NCI-H1105 (cell line): ENCODE measurements around the gene MT2A.

ENCODE experiments used
- DNase-seq: peaks from one replicate; lab custom pipeline; 2025; lab: John Stamatoyannopoulos, UW

The MT2A gene

GRCh38 chr16:56600398-56600999, 7.9 kb upstream of the MT2A start:
- peak; percentile 25 for DNase-seq

DNA sequence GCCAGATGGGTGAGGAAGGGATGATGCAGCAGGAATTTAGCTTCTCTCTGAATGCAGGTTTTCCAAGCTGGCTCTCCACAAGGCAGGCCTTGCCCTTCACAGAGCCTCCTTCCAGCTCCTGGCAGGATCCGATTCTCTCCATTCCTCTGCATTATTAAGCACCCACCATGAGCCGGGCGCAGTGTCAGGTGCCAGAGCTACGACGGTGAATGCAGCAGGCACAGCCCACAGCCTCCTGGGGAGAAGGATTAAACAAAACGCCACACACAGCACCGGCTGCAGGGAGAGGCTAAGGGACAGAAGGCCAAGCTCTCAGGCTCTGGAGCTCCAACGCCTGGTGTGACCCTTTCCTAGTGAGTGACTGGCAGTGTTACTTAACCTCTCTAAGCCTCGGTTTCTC, 7.1 kb upstream of the MT2A start:
- no peak for DNase-seq

DNA sequence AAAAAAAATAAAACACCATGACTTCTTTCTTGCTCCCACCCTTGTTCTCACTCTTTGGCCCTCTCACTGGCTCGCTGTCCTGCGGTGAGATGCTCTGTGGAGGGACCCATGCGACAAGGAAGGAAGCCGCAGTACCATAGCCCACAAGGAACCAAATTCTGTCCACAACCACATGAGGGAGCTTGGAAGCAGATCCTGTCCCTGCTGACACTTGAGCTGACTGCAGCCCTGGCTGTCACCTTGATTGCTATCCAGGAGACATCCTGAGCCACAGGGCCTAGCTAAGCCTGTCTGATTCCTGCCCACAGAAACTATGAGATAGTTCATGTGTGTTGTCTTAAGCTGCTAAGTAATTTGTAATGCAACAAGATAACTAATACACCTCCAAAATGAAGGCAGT, 4.8 kb upstream of the MT2A start:
- DNase-seq = no peak

GRCh38 chr16:56604966-56605365, 3.4 kb upstream of the MT2A start:
- DNase-seq = no peak

GRCh38 chr16:56605475-56605874, 2.9 kb upstream of the MT2A start:
- no peak for DNase-seq

- DNase-seq = no peak
Measured at GRCh38 chr16:56606071-56606475, 2.3 kb upstream of the MT2A start.

DNA sequence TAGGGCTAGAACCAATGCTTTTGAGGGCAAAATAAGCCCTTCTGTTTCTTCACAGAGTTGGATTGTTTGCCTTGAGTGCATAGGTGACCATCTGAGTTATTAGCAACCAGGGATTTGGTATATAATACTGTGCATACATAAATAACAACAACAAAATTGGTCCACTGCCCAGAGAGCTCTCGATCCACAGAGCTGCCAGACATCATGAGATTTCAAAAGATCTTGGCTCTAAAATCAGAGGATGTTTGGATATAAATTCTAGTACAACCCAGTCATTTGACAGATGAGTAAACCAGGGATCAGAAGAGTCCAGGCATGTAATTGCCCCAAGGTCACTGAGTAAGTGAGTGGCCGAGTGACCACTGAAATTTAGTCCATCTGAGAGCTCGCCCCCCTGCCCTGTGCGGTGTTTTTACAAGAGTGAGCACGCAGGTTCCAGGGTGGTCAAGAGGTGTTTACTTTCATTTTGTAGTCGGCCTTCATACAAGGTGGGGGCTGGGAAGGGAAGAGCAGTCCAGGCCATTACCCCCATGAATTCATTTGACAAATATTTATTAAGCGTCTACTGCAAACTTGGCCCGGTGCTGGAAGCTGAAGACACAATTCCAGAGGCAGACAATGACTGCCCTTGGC, 1.8 kb upstream of the MT2A start:
- no peak for DNase-seq

GRCh38 chr16:56607109-56607618, 1.2 kb upstream of the MT2A start:
- no peak for DNase-seq

DNA sequence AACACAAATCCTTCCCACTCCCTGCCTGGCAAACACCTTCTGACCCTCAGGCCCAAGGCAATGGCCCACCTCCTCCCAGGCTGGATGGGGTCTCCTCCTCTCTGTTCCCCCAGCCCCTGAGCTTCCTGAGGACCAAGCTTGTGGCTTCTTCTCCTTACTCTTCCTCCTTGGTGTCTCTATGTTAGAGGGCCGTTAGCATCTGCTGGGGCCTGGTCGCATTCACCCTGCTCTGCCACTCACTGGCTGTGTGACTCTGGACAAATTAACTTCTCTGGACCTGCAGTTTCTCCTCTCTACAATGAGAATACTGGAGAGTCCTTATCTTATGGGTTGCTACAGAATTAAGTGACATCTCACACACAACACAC, 725 bp upstream of the MT2A start:
- no peak for DNase-seq

DNA sequence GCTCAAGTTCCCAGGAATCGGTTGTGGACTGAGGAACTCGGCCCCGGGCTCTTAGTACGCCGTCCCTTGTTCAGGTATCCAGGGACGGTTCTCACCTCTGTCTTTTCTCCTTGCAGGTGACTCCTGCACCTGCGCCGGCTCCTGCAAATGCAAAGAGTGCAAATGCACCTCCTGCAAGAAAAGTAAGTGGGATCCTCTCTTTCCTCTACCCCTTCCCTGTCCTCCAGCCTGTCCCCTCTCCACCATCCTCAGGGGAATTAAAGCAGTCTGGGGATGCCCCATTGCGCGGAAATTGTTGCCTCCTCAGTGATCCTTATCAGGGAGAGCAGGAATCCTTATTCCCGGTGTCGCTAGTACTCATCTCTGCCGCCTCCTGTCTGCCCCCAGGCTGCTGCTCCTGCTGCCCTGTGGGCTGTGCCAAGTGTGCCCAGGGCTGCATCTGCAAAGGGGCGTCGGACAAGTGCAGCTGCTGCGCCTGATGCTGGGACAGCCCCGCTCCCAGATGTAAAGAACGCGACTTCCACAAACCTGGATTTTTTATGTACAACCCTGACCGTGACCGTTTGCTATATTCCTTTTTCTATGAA, 585 bp downstream of the MT2A start:
- DNase-seq = no peak

GRCh38 chr16:56609463-56609921, 1.1 kb downstream of the MT2A start:
- peak; percentile 69 for DNase-seq

- no peak for DNase-seq
Measured at GRCh38 chr16:56610017-56610608, 1.7 kb downstream of the MT2A start.

GRCh38 chr16:56610609-56611111, 2.3 kb downstream of the MT2A start:
- DNase-seq = no peak

GRCh38 chr16:56611281-56611833, 3.0 kb downstream of the MT2A start:
- DNase-seq = no peak

DNA sequence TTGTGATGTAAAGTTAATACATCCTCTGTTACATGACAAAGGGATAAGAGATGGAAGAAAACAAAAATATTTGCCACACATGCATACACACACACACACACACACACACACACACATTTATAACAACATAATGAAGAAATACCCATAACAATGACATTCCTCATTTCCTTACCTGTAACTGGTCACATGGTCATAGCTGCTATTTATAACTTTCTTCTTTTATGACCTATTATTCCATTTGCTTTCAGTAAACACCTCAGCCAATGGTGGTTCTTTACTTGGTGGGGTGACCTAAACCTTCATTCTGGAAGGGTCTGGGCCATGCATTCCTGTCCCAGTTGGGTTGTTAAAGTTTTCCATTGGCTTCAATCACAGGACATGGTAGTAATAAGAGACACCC, 5.3 kb downstream of the MT2A start:
- DNase-seq = no peak

DNA sequence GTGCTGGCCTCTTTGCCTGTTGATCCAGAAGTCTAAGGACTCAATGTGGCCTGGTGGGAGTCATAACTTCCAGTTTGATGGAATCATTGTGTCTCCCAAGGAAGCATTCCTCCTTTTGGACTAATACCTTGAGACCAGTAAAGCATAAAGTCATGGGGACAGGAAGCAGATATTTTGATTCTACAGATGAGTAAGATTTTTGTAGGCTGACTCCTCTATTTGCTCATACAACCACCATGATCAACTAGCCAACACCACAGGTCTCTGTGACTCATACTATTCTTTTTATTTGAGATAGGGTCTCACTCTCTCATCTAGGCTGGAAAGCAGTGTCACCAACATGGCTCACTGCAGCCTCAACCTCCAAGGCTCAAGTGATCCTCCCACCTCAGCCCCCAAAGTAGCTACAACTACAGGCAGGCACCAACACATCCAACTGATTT, 6.2 kb downstream of the MT2A start:
- no peak for DNase-seq

GRCh38 chr16:56615353-56615752, 7.0 kb downstream of the MT2A start:
- no peak for DNase-seq

DNA sequence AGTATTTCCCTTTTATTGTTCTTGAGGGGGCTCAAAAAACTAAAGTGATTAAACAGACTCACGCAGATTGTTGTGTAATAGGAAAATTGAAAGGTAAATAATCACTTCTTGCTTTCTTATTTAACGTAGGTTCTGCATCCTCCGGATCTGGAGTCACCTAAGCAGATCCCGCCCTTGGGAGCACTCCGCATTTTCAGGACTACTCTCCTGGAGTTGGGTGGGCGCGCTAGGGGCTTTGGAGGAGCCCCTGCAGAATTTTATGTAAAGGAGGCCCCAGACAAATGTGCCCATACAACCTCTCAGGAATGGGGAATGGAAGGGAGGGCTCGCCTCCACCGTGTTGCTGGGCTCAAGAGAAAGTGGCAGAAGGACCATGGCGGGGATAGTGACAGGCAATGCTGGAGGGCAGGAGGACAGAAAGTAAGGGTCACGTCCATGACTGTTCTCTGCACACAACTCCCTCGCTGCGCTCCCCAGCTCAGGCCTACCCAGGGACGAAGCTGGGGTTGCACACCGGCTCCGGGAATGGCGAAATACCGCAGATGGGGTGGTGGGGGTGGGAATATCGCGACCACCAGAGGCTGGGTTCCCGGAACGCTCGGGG, 8.3 kb downstream of the MT2A start:
- DNase-seq = no peak

DNA sequence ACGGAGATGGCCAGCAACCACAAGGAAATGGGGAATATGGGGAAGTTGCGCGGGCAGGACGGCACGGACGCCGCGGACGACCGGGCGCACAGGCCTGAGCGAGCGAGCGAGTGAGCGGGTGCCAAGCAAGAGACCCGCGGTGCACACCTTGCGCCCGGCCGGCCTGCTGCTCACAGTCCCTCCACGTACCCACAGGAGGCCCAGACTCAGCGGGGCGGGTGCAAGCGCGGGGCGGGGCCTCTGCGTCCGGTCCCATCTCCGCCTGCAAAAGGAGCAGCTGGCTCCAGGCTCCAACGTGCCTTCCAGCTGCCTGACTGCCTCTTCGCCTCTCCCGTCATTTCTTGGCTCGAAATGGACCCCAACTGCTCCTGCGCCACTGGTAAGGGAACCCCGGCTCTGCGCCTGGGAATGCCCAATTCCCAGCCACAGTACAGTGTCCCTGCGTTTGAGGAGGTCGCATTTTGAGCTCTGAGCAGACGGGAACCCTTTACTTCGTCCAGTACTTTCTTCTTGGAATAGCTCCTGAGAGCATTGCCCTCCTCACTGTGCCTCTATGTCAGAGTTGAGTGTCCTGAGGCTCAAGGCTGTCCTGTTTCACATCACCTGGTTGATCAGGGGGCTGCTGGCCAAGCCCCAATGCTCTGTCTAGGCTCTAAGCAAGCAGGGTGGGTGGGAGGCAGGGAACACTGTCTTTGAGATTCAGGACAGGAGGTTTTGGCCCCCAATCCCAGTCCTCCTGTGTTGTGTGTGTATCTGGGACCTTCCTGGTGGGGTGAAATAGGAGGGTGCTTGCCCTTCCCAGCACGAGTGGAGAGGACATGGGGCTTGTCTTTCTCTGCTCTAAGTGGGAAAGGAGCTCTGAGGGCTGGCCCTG, 9.1 kb downstream of the MT2A start:
- no peak for DNase-seq

GRCh38 chr16:56618138-56618537, 9.8 kb downstream of the MT2A start:
- no peak for DNase-seq

GRCh38 chr16:56620339-56620897, 12.0 kb downstream of the MT2A start:
- no peak for DNase-seq
